Measurements from ENCODE around the gene RADIL.

The RADIL gene

GRCh38 chr7:4774658-4775249, 108.8 kb downstream of the RADIL start:
- DNase-seq, result peak in 1 of 2 experiments; percentile 44

GRCh38 chr7:4774007-4774406, 109.5 kb downstream of the RADIL start:
- DNase-seq, result no peak

DNA sequence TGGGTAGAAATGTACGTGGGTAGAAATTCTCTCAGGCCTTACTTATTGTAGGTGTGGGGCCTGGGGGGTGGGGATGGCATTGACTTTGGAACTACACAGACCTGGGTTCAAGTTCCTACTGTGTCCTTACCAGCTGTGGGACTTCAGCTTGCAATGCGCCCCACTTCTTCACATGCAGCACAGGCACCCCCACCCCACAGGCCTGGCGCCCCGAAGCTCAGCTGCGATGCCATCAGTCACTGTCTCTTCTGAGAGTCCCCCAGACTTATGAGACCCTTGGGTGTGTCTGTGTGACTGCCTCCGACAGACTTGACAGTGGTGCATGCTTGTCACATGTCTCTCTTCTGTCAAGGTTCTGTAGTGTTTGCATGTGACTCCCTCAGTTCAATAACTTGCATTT, 111.2 kb downstream of the RADIL start:
- DNase-seq, result no peak

DNA sequence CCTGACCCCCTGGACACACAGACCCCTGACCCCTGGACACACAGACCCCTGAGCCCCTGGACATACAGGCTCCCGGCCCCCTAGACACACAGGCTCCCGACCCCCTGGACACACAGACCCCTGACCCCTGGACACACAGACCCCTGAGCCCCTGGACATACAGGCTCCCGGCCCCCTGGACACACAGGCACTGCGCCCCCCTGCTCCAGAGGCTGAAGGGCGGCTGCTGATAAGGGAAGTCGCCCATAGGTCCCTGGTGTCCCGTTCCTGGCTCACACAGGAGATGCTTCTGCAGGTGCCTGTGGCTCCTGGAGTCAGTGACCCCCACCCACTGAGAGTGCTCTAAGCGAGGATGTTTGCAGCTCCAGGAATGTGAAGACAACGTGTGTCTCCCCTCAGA, 111.8 kb downstream of the RADIL start:
- no peak for DNase-seq

DNA sequence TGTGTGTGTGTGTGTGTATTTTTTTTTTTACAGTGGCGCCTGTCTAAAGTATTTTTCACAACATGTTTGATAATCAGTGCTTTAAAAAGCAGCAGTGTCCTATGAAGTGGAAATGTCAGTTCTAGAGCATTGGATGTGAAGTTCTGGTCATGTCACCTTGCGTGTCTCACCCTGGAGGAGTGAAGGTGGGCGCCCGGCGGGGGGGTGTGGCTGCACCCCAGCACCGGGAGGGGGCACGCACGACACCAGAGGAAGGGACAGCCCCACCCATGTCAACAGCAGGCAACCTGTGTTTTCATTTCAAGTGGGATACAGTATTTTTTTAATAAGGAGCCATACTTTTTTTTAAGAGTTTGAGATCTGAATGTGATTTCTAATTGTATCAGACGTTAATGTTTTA, 112.6 kb downstream of the RADIL start:
- DNase-seq, result no peak

GRCh38 chr7:4769761-4770160, 113.8 kb downstream of the RADIL start:
- DNase-seq, result no peak

DNA sequence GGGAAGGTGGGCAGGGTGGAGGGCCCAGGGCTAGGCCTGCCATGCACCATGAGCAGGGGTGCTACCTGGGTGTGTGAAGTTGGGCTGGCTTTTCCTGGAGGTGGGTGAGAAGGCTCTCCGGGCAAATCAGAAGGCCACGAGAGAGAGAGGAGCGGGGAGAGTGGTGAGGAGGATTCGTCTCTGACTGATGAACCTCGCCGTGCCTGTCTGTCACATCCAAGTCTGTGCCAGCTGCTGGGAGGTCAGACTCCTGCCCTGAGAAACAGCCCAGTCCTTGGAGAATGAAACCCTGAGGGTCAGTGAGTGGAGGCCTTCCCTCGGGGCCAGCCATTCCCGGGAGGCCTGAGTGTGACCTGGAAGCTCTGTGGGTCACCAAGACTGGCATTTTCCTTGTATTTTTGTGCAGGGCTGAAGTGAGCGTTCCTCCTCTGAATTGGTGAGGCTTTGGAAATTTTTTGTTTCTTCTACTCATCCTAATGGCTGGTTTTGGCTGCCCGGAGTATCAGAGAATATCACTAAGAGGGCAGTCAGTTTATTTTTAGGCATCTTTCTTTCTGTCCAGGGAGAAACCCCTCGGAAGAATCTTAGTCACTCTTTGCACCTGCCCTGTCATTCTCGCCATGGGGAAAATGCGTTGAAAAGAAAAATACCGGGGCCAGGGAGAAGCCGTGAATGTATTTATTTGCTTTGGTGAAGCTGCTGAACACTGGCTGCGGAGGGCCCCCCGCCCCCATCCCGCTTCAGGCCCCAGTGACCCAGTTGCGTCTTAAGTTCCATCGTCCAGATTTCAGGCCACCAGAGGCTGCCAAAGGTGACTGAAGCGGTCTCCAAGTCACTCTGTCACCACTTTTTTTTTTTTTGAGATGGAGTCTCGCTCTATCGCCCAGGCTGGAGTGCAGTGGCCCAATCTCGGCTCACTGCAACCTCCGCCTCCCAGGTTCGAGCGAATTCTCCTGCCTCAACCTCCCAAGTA, 114.6 kb downstream of the RADIL start:
- DNase-seq, result no peak

GRCh38 chr7:4766666-4767519, 116.6 kb downstream of the RADIL start:
- no peak for DNase-seq

GRCh38 chr7:4765776-4766490, 117.6 kb downstream of the RADIL start:
- no peak for DNase-seq

- DNase-seq, result no peak
Observed at GRCh38 chr7:4764402-4765007, 119.0 kb downstream of the RADIL start.

DNA sequence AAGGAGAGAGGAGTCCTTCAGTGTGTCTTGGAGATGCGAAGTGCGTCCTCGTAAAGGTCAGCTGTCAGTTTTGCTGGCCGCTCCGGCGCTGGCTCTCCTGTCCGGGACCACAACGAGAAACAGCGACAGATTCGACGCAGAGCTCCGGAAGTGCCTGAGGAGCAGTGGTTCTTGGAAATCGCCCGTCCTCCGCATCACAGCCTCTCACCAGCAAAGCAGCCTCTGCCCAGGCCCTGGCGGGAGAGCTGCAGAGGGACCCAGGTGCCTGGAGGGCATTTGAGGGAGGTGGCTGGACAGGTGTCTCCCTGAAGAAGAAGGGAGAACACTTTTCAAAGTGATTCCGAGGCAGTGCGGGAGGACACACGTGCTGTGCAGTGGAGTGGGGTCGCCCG, 119.7 kb downstream of the RADIL start:
- DNase-seq, result no peak

DNA sequence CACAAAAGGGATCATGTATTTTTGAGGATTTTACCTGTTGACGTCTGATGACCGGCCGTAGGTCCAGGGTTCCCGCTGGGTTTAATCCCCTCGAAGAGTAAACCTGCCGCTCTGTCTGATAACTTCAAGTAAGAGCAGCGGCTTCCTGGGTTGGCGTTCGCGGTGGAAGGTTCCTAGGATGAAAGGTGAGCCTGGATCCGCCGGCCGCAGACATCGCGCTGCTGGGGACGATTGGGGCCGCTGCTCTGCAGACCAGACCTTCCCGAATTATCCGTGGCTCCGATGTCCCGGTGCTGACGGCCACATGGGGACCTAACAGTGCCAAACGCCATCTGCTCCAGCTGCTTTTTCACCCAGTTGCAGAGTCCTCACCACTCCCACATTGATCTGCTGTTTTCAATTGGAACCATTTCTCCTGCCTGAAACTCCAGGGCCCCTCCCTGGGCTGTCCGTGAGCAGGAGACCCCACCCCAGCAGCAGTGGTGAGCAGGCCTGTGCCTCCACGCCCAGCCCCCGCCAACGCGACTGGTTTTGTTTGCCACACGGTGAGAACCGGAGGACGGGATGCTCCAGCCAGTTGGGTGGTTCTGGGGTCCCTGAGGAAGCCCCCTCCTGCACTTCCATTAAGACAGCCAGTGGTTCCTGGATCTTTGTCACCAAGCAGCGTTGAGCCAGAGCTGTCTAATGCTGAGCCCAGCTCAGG, 120.3 kb downstream of the RADIL start:
- DNase-seq, result no peak

GRCh38 chr7:4762121-4763055, 121.1 kb downstream of the RADIL start:
- DNase-seq, result no peak

GRCh38 chr7:4760952-4761351, 122.6 kb downstream of the RADIL start:
- no peak for DNase-seq

GRCh38 chr7:4759211-4759610, 124.3 kb downstream of the RADIL start:
- no peak for DNase-seq

- no peak for DNase-seq
Observed at GRCh38 chr7:4758791-4759190, 124.7 kb downstream of the RADIL start.

DNA sequence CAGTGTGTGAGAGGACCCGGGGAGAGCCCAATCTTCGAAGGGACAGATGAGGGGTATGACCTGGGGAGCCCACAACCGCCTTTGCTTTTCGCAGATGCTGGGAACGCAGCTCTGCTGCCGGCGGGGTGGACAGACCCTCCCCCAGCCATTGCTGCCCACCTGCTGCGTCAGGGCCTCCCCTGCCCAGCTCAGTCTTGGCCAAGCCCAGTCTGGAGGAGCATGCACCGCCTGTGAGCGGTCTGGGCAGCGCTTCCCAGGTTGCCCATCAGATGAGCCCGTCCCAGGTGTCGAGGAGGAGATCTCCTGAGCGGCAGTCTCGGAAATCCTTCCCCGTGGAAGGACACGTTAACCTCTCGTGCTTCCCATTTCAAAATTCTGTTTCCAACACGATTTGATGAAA, 125.4 kb downstream of the RADIL start:
- DNase-seq, result no peak

- DNase-seq, result no peak
Observed at GRCh38 chr7:4755045-4755444, 128.5 kb downstream of the RADIL start.

DNA sequence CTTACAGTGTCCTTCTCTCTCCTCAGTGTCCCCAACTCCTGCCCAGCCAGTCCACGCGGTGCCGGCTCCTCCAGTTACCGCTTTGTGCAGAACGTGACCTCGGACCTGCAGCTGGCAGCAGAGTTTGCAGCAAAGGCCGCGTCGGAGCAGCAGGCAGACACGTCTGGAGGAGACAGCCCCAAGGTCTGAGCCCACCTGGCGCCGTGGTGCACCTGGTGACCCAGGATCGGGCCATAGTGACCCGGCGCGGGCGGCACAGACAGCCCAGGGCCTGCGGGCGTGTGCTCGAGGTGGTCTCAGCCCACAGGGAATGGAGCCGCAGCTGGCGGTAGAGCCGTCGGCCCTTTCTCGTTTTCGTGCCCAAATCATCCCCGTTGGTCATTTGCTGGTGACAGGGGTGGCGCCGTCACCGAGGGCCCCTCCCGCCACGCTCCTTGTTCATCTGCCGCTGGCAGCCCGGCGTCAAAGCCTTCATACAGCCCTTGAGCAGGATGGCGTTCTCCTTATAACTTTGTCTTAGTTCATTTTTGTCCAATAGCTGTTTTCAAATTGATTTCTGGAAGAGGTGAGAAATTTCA, 129.0 kb downstream of the RADIL start:
- DNase-seq, result no peak
